A549 (cell line): ENCODE measurements around the gene SLCO4A1. TPM values are rescaled to one million over a fixed set of nuclear protein-coding genes. Genes with fewer than 3 reads are reported as not detected.

Experiments used
- ATAC-seq, 2 experiments: fragments of 200-7000 bp in 1 of 2; fragments of >200 bp in 1 of 2; cut with Nextera tagmentation in 1 of 2; cut with Tn5 transposase in 1 of 2; 3 replicates each; pipeline versions ENCODE4 v1.8.0 to v1.9.1; 2018 to 2020; ENCODE audit warnings: mild to moderate bottlenecking in 1 of 2, moderate library complexity in 1 of 2
- CTCF ChIA-PET: fragments of 300-600 bp; sonication (Branson Sonifier 250); formaldehyde crosslinking; extraction: SDS; loops from one replicate; lab custom pipeline; 2021; ENCODE audit warnings: antibody characterized with exemption, inconsistent platforms; lab: Yijun Ruan, JAX
- POLR2A ChIA-PET: fragments of 350-600 bp; formaldehyde crosslinking; extraction: SDS; loops from one replicate; lab custom pipeline; 2021; ENCODE audit warnings: antibody characterized with exemption, inconsistent platforms; lab: Yijun Ruan, JAX
- DNase-seq, 2 experiments: peaks; one replicate each; pipeline versions ENCODE4 v3.0.0 to v3.0.0-alpha.2; 2011 to 2016; ENCODE audit warnings: low read depth in 1 of 2, low spot score in 1 of 2
- FAIRE-seq: peaks from 2 replicates; lab custom pipeline; 2011; peaks lifted over from hg19 to GRCh38; lab: Jason Lieb, UNC
- H3K27ac ChIP-seq, 2 experiments: fragments of >200 bp; sonication (Bioruptor Twin); formaldehyde crosslinking; 3 replicates each; pipeline ENCODE4 v1.5.1; 2016 to 2017
- H3K4me1 ChIP-seq: fragments of >200 bp; sonication (Bioruptor Twin); formaldehyde crosslinking; 3 replicates; pipeline ENCODE4 v1.6.1; 2016
- H3K4me2 ChIP-seq: fragments of >200 bp; sonication (Bioruptor Twin); formaldehyde crosslinking; 3 replicates; pipeline ENCODE4 v1.6.1; 2016
- H3K4me3 ChIP-seq: fragments of >200 bp; sonication (Bioruptor Twin); formaldehyde crosslinking; 3 replicates; pipeline ENCODE4 v1.5.1; 2016
- H3K9me3 ChIP-seq: fragments of >200 bp; sonication (Bioruptor Twin); formaldehyde crosslinking; 3 replicates; pipeline ENCODE4 v1.6.1; 2016
- BHLHE40 ChIP-seq: IDR thresholded peaks from 2 replicates; pipeline ENCODE4 v1.6.1; 2012; ENCODE audit warnings: low read depth, low read length, inconsistent platforms
- CHD4 ChIP-seq: fragments of 200-600 bp; sonication (generic); IDR thresholded peaks from 2 replicates; pipeline ENCODE4 v1.6.1; 2016; ENCODE audit warnings: antibody characterized with exemption, mild to moderate bottlenecking, borderline replicate concordance
- CTCF ChIP-seq: fragments of >200 bp; sonication (Bioruptor Twin); formaldehyde crosslinking; IDR thresholded peaks from 3 replicates; pipeline ENCODE4 v1.5.1; 2016
- E2F6 ChIP-seq: IDR thresholded peaks from 2 replicates; pipeline ENCODE4 v1.6.1; 2012; ENCODE audit warnings: low read depth, borderline replicate concordance
- ELK1 ChIP-seq: fragments of 150-350 bp; IDR thresholded peaks from 2 replicates; pipeline ENCODE4 v1.6.1; 2014; ENCODE audit warnings: low read depth, mild to moderate bottlenecking, low read length
- GATA3 ChIP-seq: IDR thresholded peaks from 2 replicates; pipeline ENCODE4 v1.6.1; 2012; ENCODE audit warnings: borderline replicate concordance
- HDAC2 ChIP-seq: fragments of 200-600 bp; sonication (generic); IDR thresholded peaks from 2 replicates; pipeline ENCODE4 v1.6.1; 2016
- HES2 ChIP-seq: fragments of >200 bp; sonication (Bioruptor Twin); formaldehyde crosslinking; IDR thresholded peaks from 2 replicates; pipeline ENCODE4 v1.6.1; 2016
- HEYL ChIP-seq: fragments of 250-450 bp; sonication (Bioruptor Pico); IDR thresholded peaks from 2 replicates; pipeline ENCODE4 v1.8.0; 2021; ENCODE audit warnings: mild to moderate bottlenecking, moderate library complexity
- HMGXB4 ChIP-seq: fragments of 250-450 bp; sonication (Bioruptor Pico); IDR thresholded peaks from 2 replicates; pipeline ENCODE4 v1.5.0; 2021; ENCODE audit warnings: mild to moderate bottlenecking, moderate library complexity, borderline replicate concordance
- HOXB5 ChIP-seq: fragments of 250-450 bp; sonication (Bioruptor Pico); IDR thresholded peaks from 2 replicates; pipeline ENCODE4 v1.5.0; 2020; ENCODE audit warnings: mild to moderate bottlenecking, moderate library complexity
- MAX ChIP-seq: IDR thresholded peaks from 2 replicates; pipeline ENCODE4 v1.6.1; 2012
- MAZ ChIP-seq: fragments of 150-350 bp; IDR thresholded peaks from 2 replicates; pipeline ENCODE4 v1.6.1; 2014; ENCODE audit warnings: antibody characterized with exemption, low read depth, low read length, borderline replicate concordance
- NFE2L2 ChIP-seq: fragments of 150-350 bp; conservative IDR thresholded peaks from 2 replicates; pipeline ENCODE4 v1.6.1; 2014; ENCODE audit warnings: low read length
- PBX3 ChIP-seq: IDR thresholded peaks from 2 replicates; pipeline ENCODE4 v1.6.1; 2012
- RARB ChIP-seq: fragments of 250-450 bp; sonication (Bioruptor Pico); IDR thresholded peaks from 2 replicates; pipeline ENCODE4 v1.8.0; 2021; ENCODE audit warnings: mild to moderate bottlenecking, moderate library complexity
- RFX5 ChIP-seq: fragments of 450-650 bp; IDR thresholded peaks from 2 replicates; pipeline ENCODE4 v1.7.1; 2014; ENCODE audit warnings: antibody characterized with exemption, mild to moderate bottlenecking, moderate library complexity
- SMC3 ChIP-seq: fragments of >200 bp; sonication (Bioruptor Twin); formaldehyde crosslinking; IDR thresholded peaks from 3 replicates; pipeline ENCODE4 v1.6.1; 2018; ENCODE audit warnings: inconsistent platforms
- SREBF2 ChIP-seq: fragments of 450-650 bp; IDR thresholded peaks from 2 replicates; pipeline ENCODE4 v1.6.1; 2014; ENCODE audit warnings: mild to moderate bottlenecking, moderate library complexity
- TFCP2L1 ChIP-seq: fragments of 250-450 bp; sonication (Bioruptor Pico); IDR thresholded peaks from 2 replicates; pipeline ENCODE4 v1.5.0; 2021; ENCODE audit warnings: mild to moderate bottlenecking
- ZFP36 ChIP-seq: fragments of 450-650 bp; IDR thresholded peaks from 2 replicates; pipeline ENCODE4 v1.6.1; 2014; ENCODE audit warnings: borderline replicate concordance; ENCODE audit not compliant: partially characterized antibody
- WGBS: methylation state at CpG from one replicate; pipeline ENCODE4 v1.1.6; 2017; ENCODE audit errors: missing lambda C conversion rate; 5-methylcytosine and 5-hydroxymethylcytosine counted together
- polyA plus RNA-seq, 4 experiments: library from polyadenylated mRNA; depleted of rRNA in 3 of 4; stranded (reverse); fragments of >200 nt; fragmentation: RNase III in 1 of 4; extraction: RNeasy Plus Mini Kit Qiagen cat#74134 plus additional on column Dnase treatment in 1 of 4; gene quantifications; 2 replicates in 3 of 4; 3 replicates in 1 of 4; pipeline ENCODE4 v1.2.3, GENCODE V29; 2011 to 2017

The SLCO4A1 gene
- polyA plus RNA-seq, 2 of the 4 experiments (the other 2 are of a cell fraction), result 1.3 to 11.2 TPM

- 83% methylated on average over 10 of the region's 12 CpGs for WGBS
- no peak for DNase-seq
- no peak overlapping the region for H3K27ac ChIP-seq
- ATAC-seq, result no peak
- TF ChIP-seq HMGXB4, result no peak
- TF ChIP-seq RFX5, result no peak
- no peak for TF ChIP-seq NFE2L2
- no peak for TF ChIP-seq HDAC2
- no peak for TF ChIP-seq CHD4
- no peak for TF ChIP-seq ELK1
- no peak for TF ChIP-seq BHLHE40
- TF ChIP-seq SMC3, result no peak
- TF ChIP-seq GATA3, result no peak
- TF ChIP-seq CTCF, result no peak
- TF ChIP-seq ZFP36, result no peak
- no peak for TF ChIP-seq E2F6
- TF ChIP-seq MAZ, result no peak
- TF ChIP-seq PBX3, result no peak
- TF ChIP-seq HEYL, result no peak
- no peak for TF ChIP-seq MAX
- no peak for TF ChIP-seq SREBF2
- TF ChIP-seq HOXB5, result no peak
- CTCF ChIA-PET, result interaction anchor here (0.8 to 16.9 kb wide), 9 partner anchors 12 to 93 kb away, joined by 3 to 250 read pairs (median 5); no protein-coding TSS in a partner anchor
- peaks cover 48% of the 10 kb centered on the region for H3K4me1 ChIP-seq
- no peak overlapping the region for H3K4me2 ChIP-seq
- POLR2A ChIA-PET, result no interaction called here
- no peak overlapping the region for H3K4me3 ChIP-seq
- no peak for FAIRE-seq
- H3K9me3 ChIP-seq, result no peaks in the 10 kb centered on the region
Observed at GRCh38 chr20:62706344-62706743, 64.0 kb downstream of the SLCO4A1 start.

- H3K4me3 ChIP-seq, result no peak overlapping the region
- CTCF ChIA-PET, result interaction anchor here (1.0 to 16.9 kb wide), 11 partner anchors 11 to 92 kb away, joined by 3 to 250 read pairs (median 5); no protein-coding TSS in a partner anchor
- no peak overlapping the region for H3K27ac ChIP-seq
- H3K4me2 ChIP-seq, result no peak overlapping the region
- ATAC-seq, result no peak
- DNase-seq, result no peak
- WGBS, result 80% methylated on average over 12 of the region's 12 CpGs
- no peak for TF ChIP-seq TFCP2L1
- no peak for TF ChIP-seq HES2
- no peak for TF ChIP-seq RARB
- TF ChIP-seq, all 56 proteins: peak for 0
- FAIRE-seq, result no peak
- Histone ChIP-seq H3K4me1 (peaks cover 48% of the 10 kb centered on the region), H3K9me3 (no peaks in the 10 kb centered on the region)
- POLR2A ChIA-PET, result interaction anchor here (0.5 kb wide), 1 partner anchor 82 kb away, joined by 3 read pairs; no protein-coding TSS in a partner anchor
Observed at GRCh38 chr20:62706857-62707256, 64.6 kb downstream of the SLCO4A1 start.
